ACHN (cell line): ENCODE data around the gene TMEM266.

Experiments
- DNase-seq: peaks from one replicate; pipeline ENCODE4 v3.0.0-alpha.2; 2015
- in situ Hi-C: cut with HindIII; loops from 2 replicates; pipeline ENCODE4 v1.10.0; 2017; ENCODE audit warnings: low sequenced_read_pairs, low pct_ligation_motif_present, low pct_unique_long_range_greater_than_20kb

TMEM266 gene

GRCh38 chr15:76114561-76114960 lies 54.8 kb downstream of the TMEM266 start:
- in situ Hi-C loops = no loop called here

GRCh38 chr15:76116138-76116885 lies 56.5 kb downstream of the TMEM266 start:
- no peak for DNase-seq
- in situ Hi-C loops = no loop called here

More at GRCh38 chr15:76114561-76114960, 54.8 kb downstream of the TMEM266 start:
- no peak for DNase-seq

GRCh38 chr15:76117181-76117580 lies 57.4 kb downstream of the TMEM266 start:
- DNase-seq = no peak

GRCh38 chr15:76118767-76119166 lies 59.0 kb downstream of the TMEM266 start:
- in situ Hi-C loops = no loop called here

More at GRCh38 chr15:76117181-76117580, 57.4 kb downstream of the TMEM266 start:
- in situ Hi-C loops = no loop called here

GRCh38 chr15:76123031-76123430 lies 63.2 kb downstream of the TMEM266 start:
- DNase-seq = no peak
- in situ Hi-C loops = no loop called here

More at GRCh38 chr15:76118767-76119166, 59.0 kb downstream of the TMEM266 start:
- DNase-seq = no peak

GRCh38 chr15:76127169-76127568 lies 67.4 kb downstream of the TMEM266 start:
- in situ Hi-C loops = no loop called here
- no peak for DNase-seq

GRCh38 chr15:76127880-76128279 lies 68.1 kb downstream of the TMEM266 start:
- DNase-seq = no peak
- in situ Hi-C loops = no loop called here

GRCh38 chr15:76134537-76134936 lies 74.8 kb downstream of the TMEM266 start:
- no peak for DNase-seq
- in situ Hi-C loops = no loop called here

- in situ Hi-C loops = no loop called here
Measured at GRCh38 chr15:76135516-76135915, 75.7 kb downstream of the TMEM266 start.

GRCh38 chr15:76138436-76138835 lies 78.7 kb downstream of the TMEM266 start:
- in situ Hi-C loops = no loop called here

More at GRCh38 chr15:76135516-76135915, 75.7 kb downstream of the TMEM266 start:
- no peak for DNase-seq

GRCh38 chr15:76139368-76140073 lies 79.7 kb downstream of the TMEM266 start:
- peak; percentile 59 for DNase-seq
- in situ Hi-C loops = no loop called here

More at GRCh38 chr15:76138436-76138835, 78.7 kb downstream of the TMEM266 start:
- DNase-seq = no peak

- in situ Hi-C loops = no loop called here
- DNase-seq = no peak
Measured at GRCh38 chr15:76140074-76140464, 80.3 kb downstream of the TMEM266 start.

GRCh38 chr15:76146812-76147211 lies 87.0 kb downstream of the TMEM266 start:
- DNase-seq = no peak
- in situ Hi-C loops = no loop called here

GRCh38 chr15:76147906-76148570 lies 88.3 kb downstream of the TMEM266 start:
- in situ Hi-C loops = no loop called here
- DNase-seq = peak; percentile 45

GRCh38 chr15:76149291-76149915 lies 89.6 kb downstream of the TMEM266 start:
- in situ Hi-C loops = no loop called here
- DNase-seq = no peak

GRCh38 chr15:76150513-76150912 lies 90.7 kb downstream of the TMEM266 start:
- DNase-seq = no peak
- in situ Hi-C loops = no loop called here

GRCh38 chr15:76150971-76151598 lies 91.3 kb downstream of the TMEM266 start:
- peak; percentile 61 for DNase-seq
- in situ Hi-C loops = no loop called here

- DNase-seq = no peak
Measured at GRCh38 chr15:76151599-76151974, 91.8 kb downstream of the TMEM266 start.

More at GRCh38 chr15:76151599-76151974, 91.8 kb downstream of the TMEM266 start:
- in situ Hi-C loops = no loop called here
